ENCODE results near the gene SARM1. TPM values are rescaled to one million over a fixed set of nuclear protein-coding genes. Genes with fewer than 3 reads are reported as not detected.

The SARM1 gene
- total and polyA plus RNA-seq, 2 of the 8 experiments (the other 6 are each of a cell fraction or from before 2014, with no cell fraction given): 5.8 to 9.2 TPM

- TF ChIP-seq HDAC2 (IDR thresholded peaks at IDR 0.05; ENCODE audit: borderline replicate concordance in 1 of 2, low read depth in 2 of 2, low read length in 2 of 2) (peak in 1 of 2 experiments; percentile 97; a peak in 2 of 4 replicates), ATF3 (IDR thresholded peaks at IDR 0.05; ENCODE audit: insufficient read depth, low read depth, low read length) (peak; percentile 81), E2F6 (IDR thresholded peaks at IDR 0.05) (0 out of 2 replicates have a peak, but pooled peaks have one; percentile 33), SRF (IDR thresholded peaks at IDR 0.05; ENCODE audit: low read depth, low read length) (peak; percentile 35; the same call in 1 of the 2 replicates), EGR1 (IDR thresholded peaks at IDR 0.05; ENCODE audit: borderline replicate concordance, low read depth, low read length) (0 out of 2 replicates have a peak, but pooled peaks have one; percentile 35), ASH2L (IDR thresholded peaks at IDR 0.05; ENCODE audit: low read length) (peak; percentile 48), USF2 (IDR thresholded peaks at IDR 0.05; ENCODE audit: low read length) (peak; percentile 90), POLR2AphosphoS5 (IDR thresholded peaks at IDR 0.05; ENCODE audit: low read depth, low read length) (peak; percentile 92), TEAD4 (IDR thresholded peaks at IDR 0.05; ENCODE audit: low read depth, low read length) (no peak), TAF7 (optimal IDR thresholded peaks at IDR 0.05; ENCODE audit: borderline replicate concordance, low read depth, low read length) (peak; percentile 64), SIX5 (IDR thresholded peaks at IDR 0.05; ENCODE audit: low read depth, low read length) (peak; percentile 5; the same call in 1 of the 2 replicates), KDM1A (IDR thresholded peaks at IDR 0.05; ENCODE audit: borderline replicate concordance, low read length) (no peak), EZH2 (IDR thresholded peaks at IDR 0.05; ENCODE audit: low read depth, low read length, severe bottlenecking) (no peak), HDAC6 (IDR thresholded peaks at IDR 0.05; ENCODE audit: low read depth, low read length) (no peak), SP4 (IDR thresholded peaks at IDR 0.05; ENCODE audit: low read length) (peak; percentile 82; the same call in 1 of the 2 replicates), SIN3A (conservative IDR thresholded peaks at IDR 0.05 in 1 of 2, IDR thresholded peaks at IDR 0.05 in 1 of 2; ENCODE audit: low read depth in 1 of 2, low read length in 2 of 2) (peak in 1 of 2 experiments; percentile 82; a peak in 2 of 4 replicates), SP1 (IDR thresholded peaks at IDR 0.05; ENCODE audit: low read depth, low read length) (no peak), TAF1 (IDR thresholded peaks at IDR 0.05; ENCODE audit: low read depth, low read length) (peak; percentile 97), POLR2A (IDR thresholded peaks at IDR 0.05; ENCODE audit: control extremely low read depth in 1 of 2, low read depth in 2 of 2, low read length in 2 of 2) (peak; percentile 60 to 91), YY1 (IDR thresholded peaks at IDR 0.05; ENCODE audit: low read depth, low read length) (peak; percentile 96), CBX5 (IDR thresholded peaks at IDR 0.05; ENCODE audit: low read depth, low read length) (no peak), BRCA1 (IDR thresholded peaks at IDR 0.05; ENCODE audit: low read depth, low read length) (no peak)
These were observed 14.2 kb upstream of the SARM1 start, which contains the start of gene POLDIP2 (continued) for GRCh38 chr17:28357061-28357900.

All from H1 (cell line).